Vagina (tissue), 2 donors: ENCODE data around the gene PTPRK.

Experiments used
- POLR2A ChIP-seq, 2 donors: fragments of 450-650 bp; IDR thresholded peaks; one replicate each; pipeline ENCODE4 v1.6.1; 2017; ENCODE audit warnings: antibody characterized with exemption in 2 of 2, mild to moderate bottlenecking in 2 of 2, moderate library complexity in 2 of 2
- POLR2AphosphoS5 ChIP-seq, 2 donors: sonication (generic); formaldehyde crosslinking; IDR thresholded peaks; one replicate each; pipeline ENCODE4 v1.9.0; 2017; ENCODE audit warnings: antibody characterized with exemption in 2 of 2, mild to moderate bottlenecking in 2 of 2, low read depth in 1 of 2; ENCODE audit not compliant: insufficient read depth in 1 of 2
- TF ChIP-seq, protein P1 (sequence below), 3 experiments: fragments of 450-650 bp in 2 of 3; fragments of 200-600 bp in 1 of 3; sonication (generic) in 1 of 3; IDR thresholded peaks; one replicate each; pipeline ENCODE4 v1.5.1; 2017 to 2019; ENCODE audit warnings: antibody characterized with exemption in 3 of 3, mild to moderate bottlenecking in 2 of 3, moderate library complexity in 2 of 3

DNA sequence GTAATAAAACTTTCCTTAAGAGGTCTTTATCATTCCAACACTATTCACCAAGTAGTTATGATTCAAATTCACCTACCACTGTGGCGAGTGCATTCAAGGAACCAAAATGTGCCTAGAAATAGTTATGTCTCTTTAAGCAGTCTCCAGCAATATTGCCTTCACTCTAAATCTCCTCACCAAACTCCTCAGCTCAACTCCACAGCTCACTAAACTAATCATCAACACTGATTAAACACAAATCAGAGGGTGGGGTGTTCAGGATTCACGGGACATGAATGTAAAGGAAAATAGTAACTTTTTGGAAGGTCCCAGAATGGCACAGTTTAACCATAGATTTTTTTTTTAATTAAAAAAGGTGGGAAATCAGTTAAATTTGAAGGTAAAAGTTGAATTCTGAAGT lies 549.0 kb downstream of the PTPRK start:
- TF ChIP-seq, protein P1, sequence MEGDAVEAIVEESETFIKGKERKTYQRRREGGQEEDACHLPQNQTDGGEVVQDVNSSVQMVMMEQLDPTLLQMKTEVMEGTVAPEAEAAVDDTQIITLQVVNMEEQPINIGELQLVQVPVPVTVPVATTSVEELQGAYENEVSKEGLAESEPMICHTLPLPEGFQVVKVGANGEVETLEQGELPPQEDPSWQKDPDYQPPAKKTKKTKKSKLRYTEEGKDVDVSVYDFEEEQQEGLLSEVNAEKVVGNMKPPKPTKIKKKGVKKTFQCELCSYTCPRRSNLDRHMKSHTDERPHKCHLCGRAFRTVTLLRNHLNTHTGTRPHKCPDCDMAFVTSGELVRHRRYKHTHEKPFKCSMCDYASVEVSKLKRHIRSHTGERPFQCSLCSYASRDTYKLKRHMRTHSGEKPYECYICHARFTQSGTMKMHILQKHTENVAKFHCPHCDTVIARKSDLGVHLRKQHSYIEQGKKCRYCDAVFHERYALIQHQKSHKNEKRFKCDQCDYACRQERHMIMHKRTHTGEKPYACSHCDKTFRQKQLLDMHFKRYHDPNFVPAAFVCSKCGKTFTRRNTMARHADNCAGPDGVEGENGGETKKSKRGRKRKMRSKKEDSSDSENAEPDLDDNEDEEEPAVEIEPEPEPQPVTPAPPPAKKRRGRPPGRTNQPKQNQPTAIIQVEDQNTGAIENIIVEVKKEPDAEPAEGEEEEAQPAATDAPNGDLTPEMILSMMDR (IDR thresholded peaks at IDR 0.05): no peak
- TF ChIP-seq POLR2A (IDR thresholded peaks at IDR 0.05) (no peak), POLR2AphosphoS5 (IDR thresholded peaks at IDR 0.05; ENCODE audit: insufficient read depth in 1 of 2, low read depth in 1 of 2) (no peak)
